Measurements from ENCODE around the gene TMEM169.

TMEM169 gene

DNA sequence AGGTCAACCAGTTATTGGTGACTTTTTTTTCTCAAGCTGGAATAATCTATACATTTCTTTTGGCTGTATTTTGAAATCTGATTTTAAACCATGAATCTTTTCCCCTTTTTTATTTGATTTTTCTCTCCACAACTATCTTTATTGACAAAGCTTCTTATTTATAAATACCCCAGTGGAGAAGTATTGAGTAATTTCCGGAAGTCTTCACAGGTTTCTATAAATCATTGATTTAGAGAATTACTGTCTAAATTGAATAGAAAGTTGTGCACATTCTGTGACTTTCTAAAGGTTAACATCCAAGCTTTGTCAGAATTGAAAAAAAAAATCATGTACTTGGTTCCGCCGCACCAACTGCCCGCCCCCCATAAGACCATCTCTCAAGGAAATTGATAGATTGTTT lies 67.3 kb downstream of the TMEM169 start:
- no peaks in the 10 kb centered on the region for H3K79me2 ChIP-seq (ENCODE audit: control insufficient read depth, insufficient read depth, low read length, poor library complexity)
- no peak overlapping the region for H3K14ac ChIP-seq (ENCODE audit: low read length)
- H3K4me1 ChIP-seq (ENCODE audit: control insufficient read depth in 1 of 2, insufficient read depth in 2 of 2, low read length in 2 of 2) = no peaks in the 10 kb centered on the region
- no peak overlapping the region for H3K4me2 ChIP-seq (ENCODE audit: low read length)
- no peak for DNase-seq
- H3K36me3 ChIP-seq (ENCODE audit: control insufficient read depth in 1 of 2, insufficient read depth in 2 of 2, low read length in 2 of 2) = peaks cover 14 to 53% of the 10 kb centered on the region in 2 experiments
- no peak overlapping the region for H2AK5ac ChIP-seq (ENCODE audit: low read length)
- no peak overlapping the region for H2BK5ac ChIP-seq (ENCODE audit: low read depth, low read length, poor library complexity)
- no CpG with 5 or more reads among the region's 4 CpGs for WGBS (ENCODE audit: extremely low coverage, insufficient coverage, insufficient read length)
- no peak overlapping the region for H2BK120ac ChIP-seq (ENCODE audit: insufficient read depth, low read length, poor library complexity)
- H4K8ac ChIP-seq (ENCODE audit: low read depth, low read length) = no peak overlapping the region
- H3K4ac ChIP-seq (ENCODE audit: low read depth, low read length) = no peak overlapping the region
- no peak overlapping the region for H2BK12ac ChIP-seq (ENCODE audit: low read length)
- H4K12ac ChIP-seq (ENCODE audit: low read depth, low read length) = no peak overlapping the region
- H3K9ac ChIP-seq (ENCODE audit: low read length) = no peak overlapping the region
- no peak overlapping the region for H3K18ac ChIP-seq (ENCODE audit: low read length)
- H3K79me1 ChIP-seq (ENCODE audit: low read length) = no peaks in the 10 kb centered on the region
- H3K27me3 ChIP-seq (ENCODE audit: insufficient read depth, low read length) = no peaks in the 10 kb centered on the region
- no peaks in the 10 kb centered on the region for H3K9me3 ChIP-seq (ENCODE audit: insufficient read depth, low read depth, low read length)
- H3K27ac ChIP-seq (ENCODE audit: low read depth, low read length) = no peak overlapping the region
- H3K23ac ChIP-seq (ENCODE audit: low read length) = no peak overlapping the region
- H2AFZ ChIP-seq (ENCODE audit: insufficient read depth, low read length, poor library complexity) = no peak overlapping the region
- no peak overlapping the region for H4K91ac ChIP-seq (ENCODE audit: low read depth, low read length)
- H3K4me3 ChIP-seq (ENCODE audit: low read depth, low read length) = no peak overlapping the region

- DNase-seq = no peak
- Histone ChIP-seq H3K18ac (ENCODE audit: low read length) (no peak overlapping the region), H3K36me3 (ENCODE audit: control insufficient read depth in 1 of 2, insufficient read depth in 2 of 2, low read length in 2 of 2) (peaks cover 14 to 52% of the 10 kb centered on the region in 2 experiments), H2BK5ac (ENCODE audit: low read depth, low read length, poor library complexity) (no peak overlapping the region), H3K79me1 (ENCODE audit: low read length) (no peaks in the 10 kb centered on the region), H3K79me2 (ENCODE audit: control insufficient read depth, insufficient read depth, low read length, poor library complexity) (no peaks in the 10 kb centered on the region), H3K4me2 (ENCODE audit: low read length) (no peak overlapping the region), H3K9me3 (ENCODE audit: insufficient read depth, low read depth, low read length) (no peaks in the 10 kb centered on the region), H3K23ac (ENCODE audit: low read length) (no peak overlapping the region), H3K4ac (ENCODE audit: low read depth, low read length) (no peak overlapping the region), H2AFZ (ENCODE audit: insufficient read depth, low read length, poor library complexity) (no peak overlapping the region), H2BK120ac (ENCODE audit: insufficient read depth, low read length, poor library complexity) (no peak overlapping the region), H4K8ac (ENCODE audit: low read depth, low read length) (no peak overlapping the region), H3K9ac (ENCODE audit: low read length) (no peak overlapping the region), H3K27ac (ENCODE audit: low read depth, low read length) (no peak overlapping the region), H3K14ac (ENCODE audit: low read length) (no peak overlapping the region), H2BK12ac (ENCODE audit: low read length) (no peak overlapping the region), H3K4me1 (ENCODE audit: control insufficient read depth in 1 of 2, insufficient read depth in 2 of 2, low read length in 2 of 2) (no peaks in the 10 kb centered on the region), H3K27me3 (ENCODE audit: insufficient read depth, low read length) (no peaks in the 10 kb centered on the region), H4K12ac (ENCODE audit: low read depth, low read length) (no peak overlapping the region), H2AK5ac (ENCODE audit: low read length) (no peak overlapping the region), H3K4me3 (ENCODE audit: low read depth, low read length) (no peak overlapping the region), H4K91ac (ENCODE audit: low read depth, low read length) (no peak overlapping the region)
- WGBS (ENCODE audit: extremely low coverage, insufficient coverage, insufficient read length) = no CpG with 5 or more reads among the region's 5 CpGs
These were observed 68.0 kb downstream of the TMEM169 start for GRCh38 chr2:216149741-216150140.

- DNase-seq = no peak
- no peaks in the 10 kb centered on the region for H3K79me2 ChIP-seq (ENCODE audit: control insufficient read depth, insufficient read depth, low read length, poor library complexity)
- no peak overlapping the region for H3K27ac ChIP-seq (ENCODE audit: low read depth, low read length)
- no peak overlapping the region for H2AK5ac ChIP-seq (ENCODE audit: low read length)
- no peak overlapping the region for H3K4ac ChIP-seq (ENCODE audit: low read depth, low read length)
- no peak overlapping the region for H3K23ac ChIP-seq (ENCODE audit: low read length)
- WGBS (ENCODE audit: extremely low coverage, insufficient coverage, insufficient read length) = no CpG with 5 or more reads among the region's 7 CpGs
- no peak overlapping the region for H3K18ac ChIP-seq (ENCODE audit: low read length)
- H2BK12ac ChIP-seq (ENCODE audit: low read length) = no peak overlapping the region
- no peak overlapping the region for H4K12ac ChIP-seq (ENCODE audit: low read depth, low read length)
- H3K36me3 ChIP-seq (ENCODE audit: control insufficient read depth in 1 of 2, insufficient read depth in 2 of 2, low read length in 2 of 2) = peaks cover 16 to 54% of the 10 kb centered on the region in 2 experiments
- no peak overlapping the region for H2BK120ac ChIP-seq (ENCODE audit: insufficient read depth, low read length, poor library complexity)
- H3K79me1 ChIP-seq (ENCODE audit: low read length) = no peaks in the 10 kb centered on the region
- no peak overlapping the region for H4K91ac ChIP-seq (ENCODE audit: low read depth, low read length)
- no peak overlapping the region for H3K9ac ChIP-seq (ENCODE audit: low read length)
- H3K4me3 ChIP-seq (ENCODE audit: low read depth, low read length) = no peak overlapping the region
- H3K14ac ChIP-seq (ENCODE audit: low read length) = no peak overlapping the region
- no peaks in the 10 kb centered on the region for H3K9me3 ChIP-seq (ENCODE audit: insufficient read depth, low read depth, low read length)
- H4K8ac ChIP-seq (ENCODE audit: low read depth, low read length) = no peak overlapping the region
- no peak overlapping the region for H2BK5ac ChIP-seq (ENCODE audit: low read depth, low read length, poor library complexity)
- H3K4me1 ChIP-seq (ENCODE audit: control insufficient read depth in 1 of 2, insufficient read depth in 2 of 2, low read length in 2 of 2) = no peaks in the 10 kb centered on the region
- H3K4me2 ChIP-seq (ENCODE audit: low read length) = no peak overlapping the region
- H2AFZ ChIP-seq (ENCODE audit: insufficient read depth, low read length, poor library complexity) = no peak overlapping the region
- H3K27me3 ChIP-seq (ENCODE audit: insufficient read depth, low read length) = no peaks in the 10 kb centered on the region
These were observed 69.8 kb downstream of the TMEM169 start for GRCh38 chr2:216151313-216152025.

All from trophoblast cell (in vitro differentiated cells and primary cell).